ENCODE results near the gene PITPNC1.
"Not testable (repeated sequence)": the region's sequence is repeated elsewhere in the genome, so short reads cannot be mapped to it uniquely, and the experiment has no call there.

Gene PITPNC1

GRCh38 chr17:67515490-67516083, 138.5 kb downstream of the PITPNC1 start:
- in situ Hi-C loops (cut with MboI; ENCODE audit: low pct_unique_long_range_greater_than_20kb, low sequenced_read_pairs, unreplicated experiment) = no loop called here
- TF ChIP-seq CTCF (IDR thresholded peaks at IDR 0.05; ENCODE audit: extremely low read depth, insufficient read depth, missing control alignments) = no peak
- DNase-seq (ENCODE audit: low spot score) = no peak

GRCh38 chr17:67516571-67516970, 139.5 kb downstream of the PITPNC1 start:
- in situ Hi-C loops (cut with MboI; ENCODE audit: low pct_unique_long_range_greater_than_20kb, low sequenced_read_pairs, unreplicated experiment) = not testable (repeated sequence)

GRCh38 chr17:67517325-67517724, 140.2 kb downstream of the PITPNC1 start:
- in situ Hi-C loops (cut with MboI; ENCODE audit: low pct_unique_long_range_greater_than_20kb, low sequenced_read_pairs, unreplicated experiment) = no loop called here
- no peak for TF ChIP-seq CTCF (IDR thresholded peaks at IDR 0.05; ENCODE audit: extremely low read depth, insufficient read depth, missing control alignments)
- no peak for DNase-seq (ENCODE audit: low spot score)

More at GRCh38 chr17:67516571-67516970, 139.5 kb downstream of the PITPNC1 start:
- not testable (repeated sequence) for DNase-seq (ENCODE audit: low spot score)

- DNase-seq (ENCODE audit: low spot score) = no peak
- in situ Hi-C loops (cut with MboI; ENCODE audit: low pct_unique_long_range_greater_than_20kb, low sequenced_read_pairs, unreplicated experiment) = no loop called here
- TF ChIP-seq CTCF (IDR thresholded peaks at IDR 0.05; ENCODE audit: extremely low read depth, insufficient read depth, missing control alignments) = no peak
Observed at GRCh38 chr17:67518876-67519275, 141.8 kb downstream of the PITPNC1 start.

- no peak for TF ChIP-seq CTCF (IDR thresholded peaks at IDR 0.05; ENCODE audit: extremely low read depth, insufficient read depth, missing control alignments)
- no peak for DNase-seq (ENCODE audit: low spot score)
- in situ Hi-C loops (cut with MboI; ENCODE audit: low pct_unique_long_range_greater_than_20kb, low sequenced_read_pairs, unreplicated experiment) = no loop called here
Observed at GRCh38 chr17:67519801-67520251, 142.7 kb downstream of the PITPNC1 start.

GRCh38 chr17:67520252-67520906, 143.3 kb downstream of the PITPNC1 start:
- no peak for DNase-seq (ENCODE audit: low spot score)
- no peak for TF ChIP-seq CTCF (IDR thresholded peaks at IDR 0.05; ENCODE audit: extremely low read depth, insufficient read depth, missing control alignments)
- in situ Hi-C loops (cut with MboI; ENCODE audit: low pct_unique_long_range_greater_than_20kb, low sequenced_read_pairs, unreplicated experiment) = no loop called here
